HUES64 (cell line): ENCODE measurements around the gene ADORA2B.

Experiments
- H3K27ac ChIP-seq: 2 replicates; pipeline ENCODE4 v1.7.0; 2013; ENCODE audit warnings: low read depth, low read length, inconsistent platforms
- H3K27me3 ChIP-seq: 2 replicates; pipeline ENCODE4 v1.6.1; 2013; ENCODE audit warnings: mild to moderate bottlenecking, low read length; ENCODE audit not compliant: insufficient read depth
- H3K36me3 ChIP-seq: 2 replicates; pipeline ENCODE4 v1.6.1; 2013; ENCODE audit warnings: mild to moderate bottlenecking, low read length; ENCODE audit not compliant: insufficient read depth
- H3K4me1 ChIP-seq: 2 replicates; pipeline ENCODE4 v1.6.1; 2013; ENCODE audit warnings: mild to moderate bottlenecking, low read length, moderate library complexity; ENCODE audit not compliant: insufficient read depth
- H3K4me3 ChIP-seq: 2 replicates; pipeline ENCODE4 v1.5.1; 2013; ENCODE audit warnings: mild to moderate bottlenecking, low read length, moderate library complexity
- H3K9ac ChIP-seq: 2 replicates; pipeline ENCODE4 v1.6.1; 2013; ENCODE audit warnings: mild to moderate bottlenecking, low read depth, low read length
- H3K9me3 ChIP-seq: 2 replicates; pipeline ENCODE4 v1.6.1; 2013; ENCODE audit warnings: low read depth, low read length; ENCODE audit not compliant: insufficient read depth
- WGBS: fragments of 150-250, 120-280 bp; methylation state at CpG from one replicate; pipeline ENCODE4 v1.1.7; 2013; ENCODE audit warnings: missing lambda C conversion rate; 5-methylcytosine and 5-hydroxymethylcytosine counted together

Gene ADORA2B

GRCh38 chr17:15943971-15944758 lies 765 bp upstream of the ADORA2B start:
- H3K9ac ChIP-seq = peak overlapping the region; percentile 65
- H3K4me1 ChIP-seq = peaks cover 5% of the 10 kb centered on the region; the same call in 1 of the 2 replicates
- no peaks in the 10 kb centered on the region for H3K9me3 ChIP-seq
- peaks cover 52% of the 10 kb centered on the region for H3K27me3 ChIP-seq
- no peaks in the 10 kb centered on the region for H3K36me3 ChIP-seq
- WGBS = 21% methylated on average over 40 of the region's 40 CpGs
- peak overlapping the region; percentile 78 for H3K4me3 ChIP-seq
- no peak overlapping the region for H3K27ac ChIP-seq

GRCh38 chr17:15945527-15946191 lies 729 bp downstream of the ADORA2B start:
- Histone ChIP-seq H3K4me1 (peaks cover 5% of the 10 kb centered on the region; the same call in 1 of the 2 replicates), H3K36me3 (no peaks in the 10 kb centered on the region), H3K9me3 (no peaks in the 10 kb centered on the region), H3K9ac (peak overlapping the region; percentile 65), H3K27ac (no peak overlapping the region), H3K27me3 (peaks cover 52% of the 10 kb centered on the region), H3K4me3 (peak overlapping the region; percentile 78)
- WGBS = 5% methylated on average over 64 of the region's 64 CpGs

GRCh38 chr17:15946611-15947120 lies 1.7 kb downstream of the ADORA2B start:
- no peak overlapping the region for H3K27ac ChIP-seq
- no peaks in the 10 kb centered on the region for H3K9me3 ChIP-seq
- no peak overlapping the region; the same call in 1 of the 2 replicates for H3K4me3 ChIP-seq
- no peak overlapping the region for H3K9ac ChIP-seq
- no peaks in the 10 kb centered on the region for H3K36me3 ChIP-seq
- 85% methylated on average over 9 of the region's 9 CpGs for WGBS
- H3K27me3 ChIP-seq = peaks cover 52% of the 10 kb centered on the region
- peaks cover 5% of the 10 kb centered on the region; the same call in 1 of the 2 replicates for H3K4me1 ChIP-seq

- Histone ChIP-seq H3K36me3 (no peaks in the 10 kb centered on the region), H3K9ac (no peak overlapping the region), H3K4me1 (peaks cover 5% of the 10 kb centered on the region; the same call in 1 of the 2 replicates), H3K27me3 (peaks cover 52% of the 10 kb centered on the region), H3K27ac (no peak overlapping the region), H3K9me3 (no peaks in the 10 kb centered on the region), H3K4me3 (no peak overlapping the region)
- 76% methylated on average over 3 of the region's 3 CpGs for WGBS
Observed at GRCh38 chr17:15947271-15947670, 2.3 kb downstream of the ADORA2B start.

GRCh38 chr17:15947976-15948752 lies 3.2 kb downstream of the ADORA2B start:
- H3K36me3 ChIP-seq = no peaks in the 10 kb centered on the region
- H3K9me3 ChIP-seq = no peaks in the 10 kb centered on the region
- peaks cover 47% of the 10 kb centered on the region for H3K27me3 ChIP-seq
- H3K4me3 ChIP-seq = no peak overlapping the region
- no peak overlapping the region for H3K27ac ChIP-seq
- peaks cover 5% of the 10 kb centered on the region; the same call in 1 of the 2 replicates for H3K4me1 ChIP-seq
- WGBS = 91% methylated on average over 10 of the region's 16 CpGs
- H3K9ac ChIP-seq = no peak overlapping the region

GRCh38 chr17:15951368-15952047 lies 6.6 kb downstream of the ADORA2B start:
- peaks cover 6% of the 10 kb centered on the region for H3K4me1 ChIP-seq
- 91% methylated on average over 6 of the region's 6 CpGs for WGBS

GRCh38 chr17:15952048-15952532 lies 7.2 kb downstream of the ADORA2B start:
- H3K4me1 ChIP-seq = peaks cover 6% of the 10 kb centered on the region

More at GRCh38 chr17:15951368-15952047, 6.6 kb downstream of the ADORA2B start:
- Histone ChIP-seq H3K36me3 (no peaks in the 10 kb centered on the region), H3K9me3 (no peaks in the 10 kb centered on the region), H3K27ac (no peak overlapping the region), H3K9ac (no peak overlapping the region), H3K27me3 (peaks cover 13% of the 10 kb centered on the region), H3K4me3 (no peak overlapping the region)

GRCh38 chr17:15952916-15953790 lies 8.2 kb downstream of the ADORA2B start:
- no peaks in the 10 kb centered on the region for H3K36me3 ChIP-seq
- no peak overlapping the region for H3K27ac ChIP-seq
- no peaks in the 10 kb centered on the region for H3K27me3 ChIP-seq
- H3K4me1 ChIP-seq = peaks cover 6% of the 10 kb centered on the region
- no peak overlapping the region for H3K9ac ChIP-seq
- no peaks in the 10 kb centered on the region for H3K9me3 ChIP-seq
- no peak overlapping the region for H3K4me3 ChIP-seq
- WGBS = 80% methylated on average over 22 of the region's 22 CpGs

More at GRCh38 chr17:15952048-15952532, 7.2 kb downstream of the ADORA2B start:
- H3K27me3 ChIP-seq = peaks cover 7% of the 10 kb centered on the region
- 94% methylated on average over 7 of the region's 7 CpGs for WGBS
- no peaks in the 10 kb centered on the region for H3K36me3 ChIP-seq
- no peaks in the 10 kb centered on the region for H3K9me3 ChIP-seq
- H3K4me3 ChIP-seq = no peak overlapping the region
- H3K9ac ChIP-seq = no peak overlapping the region
- no peak overlapping the region for H3K27ac ChIP-seq

GRCh38 chr17:15954222-15954621 lies 9.3 kb downstream of the ADORA2B start:
- no peaks in the 10 kb centered on the region for H3K27me3 ChIP-seq
- H3K36me3 ChIP-seq = no peaks in the 10 kb centered on the region
- H3K4me1 ChIP-seq = peaks cover 15% of the 10 kb centered on the region
- no peak overlapping the region for H3K9ac ChIP-seq
- no peaks in the 10 kb centered on the region for H3K9me3 ChIP-seq
- H3K27ac ChIP-seq = no peak overlapping the region
- no peak overlapping the region for H3K4me3 ChIP-seq
- 94% methylated on average over 5 of the region's 5 CpGs for WGBS
